CD4-positive, alpha-beta T cell treated with Interleukin-17A for 1 hour (primary cell): ENCODE results near the gene N4BP2L2.

Experiments
- DNase-seq: peaks from one replicate; pipeline ENCODE4 v3.0.0-alpha.2; 2020

The N4BP2L2 gene

DNA sequence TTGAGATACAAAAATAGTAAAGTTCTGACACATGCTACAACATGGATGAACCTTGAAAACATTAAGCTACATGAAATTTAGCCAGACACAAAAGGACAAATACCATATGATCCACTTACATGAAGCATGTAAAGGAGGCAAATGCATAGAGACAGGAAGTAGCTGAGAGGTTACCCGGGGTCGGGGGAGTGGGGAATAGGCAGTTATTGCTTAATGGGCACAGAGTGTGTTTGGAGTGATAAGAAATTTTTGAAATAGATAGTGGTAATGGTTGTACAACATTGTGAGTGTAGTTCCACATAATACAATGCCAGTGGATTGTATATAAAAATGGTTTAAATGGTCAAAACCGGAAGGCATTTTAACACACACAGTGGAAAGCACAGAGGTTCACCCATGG, 115.0 kb downstream of the N4BP2L2 start:
- DNase-seq: no peak

DNA sequence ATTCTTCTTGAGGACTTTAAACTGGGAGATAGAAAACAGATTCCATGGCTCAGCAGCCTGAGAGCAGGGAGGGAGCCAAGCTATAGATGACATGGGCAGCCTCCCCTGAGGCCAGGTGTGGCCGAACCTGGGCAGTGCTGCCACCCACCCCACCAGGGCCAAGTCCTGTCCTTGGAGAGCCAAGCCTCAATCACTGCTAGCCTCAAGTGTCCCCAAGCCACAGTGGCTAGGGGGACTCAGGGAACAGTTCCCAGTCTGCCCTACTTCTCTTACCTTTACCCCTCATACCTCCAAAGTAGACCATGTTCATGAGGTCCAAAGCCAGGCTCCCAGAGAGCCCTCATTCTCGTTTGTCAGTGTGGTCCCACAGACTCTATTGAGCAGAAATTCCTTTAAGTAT, 118.7 kb downstream of the N4BP2L2 start:
- no peak for DNase-seq

DNA sequence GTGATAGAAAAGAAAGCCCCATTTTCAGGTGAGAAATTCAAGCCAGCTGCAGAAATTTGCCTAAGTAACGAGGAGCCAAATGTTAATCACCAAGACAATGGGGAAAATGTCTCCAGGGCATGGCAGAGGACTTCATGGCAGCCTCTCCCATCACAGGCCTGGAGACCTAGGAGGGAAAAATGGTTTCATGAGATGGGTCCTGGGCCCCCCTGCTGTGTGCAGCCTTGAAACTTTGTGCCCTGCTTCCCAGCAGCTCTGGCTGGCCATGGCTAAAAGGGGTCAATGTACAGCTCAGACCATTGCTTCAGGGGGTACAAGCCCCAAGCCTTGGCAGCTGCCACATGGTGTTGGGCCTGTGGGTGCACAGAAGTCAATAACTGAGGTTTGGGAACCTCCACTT, 120.6 kb downstream of the N4BP2L2 start:
- DNase-seq: no peak

DNA sequence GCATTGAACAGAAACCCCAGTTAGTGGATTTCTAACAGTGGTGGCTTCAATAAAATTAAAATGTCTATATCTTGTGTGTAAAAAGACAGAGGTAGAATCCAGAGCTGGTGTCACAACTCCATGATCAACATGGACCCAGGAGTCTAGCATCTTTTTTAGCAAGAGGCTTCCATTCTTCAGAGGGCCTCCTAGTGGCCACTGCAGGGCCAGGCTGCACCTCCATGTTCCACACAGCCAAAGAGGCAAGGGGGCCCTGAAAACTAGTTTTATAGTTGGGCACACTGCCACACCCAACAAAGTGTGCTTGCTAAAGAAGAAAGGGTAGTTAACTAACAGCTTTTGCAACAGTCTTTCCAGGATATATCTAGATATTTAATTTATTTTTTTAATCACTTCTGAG, 123.6 kb downstream of the N4BP2L2 start:
- peak; percentile 35 for DNase-seq

DNA sequence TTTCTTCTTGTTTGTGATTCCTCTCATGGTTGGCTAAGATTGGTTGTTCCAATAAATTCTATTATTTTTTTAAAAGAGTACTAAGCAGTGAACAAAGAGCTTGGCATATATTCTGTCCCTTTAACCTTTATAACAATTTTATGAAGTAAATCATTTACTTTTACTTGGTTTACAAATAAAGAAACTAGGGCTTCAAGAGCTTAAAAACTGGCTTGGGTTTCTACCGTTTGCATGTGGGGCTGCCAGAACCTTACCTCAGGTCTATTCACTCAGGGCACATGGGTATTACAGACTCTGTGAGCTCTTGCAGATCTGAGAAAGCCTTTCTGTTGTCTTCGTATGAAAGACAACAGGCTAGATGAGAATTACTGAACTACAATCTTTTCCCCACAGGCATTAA, 124.0 kb downstream of the N4BP2L2 start:
- no peak for DNase-seq

DNA sequence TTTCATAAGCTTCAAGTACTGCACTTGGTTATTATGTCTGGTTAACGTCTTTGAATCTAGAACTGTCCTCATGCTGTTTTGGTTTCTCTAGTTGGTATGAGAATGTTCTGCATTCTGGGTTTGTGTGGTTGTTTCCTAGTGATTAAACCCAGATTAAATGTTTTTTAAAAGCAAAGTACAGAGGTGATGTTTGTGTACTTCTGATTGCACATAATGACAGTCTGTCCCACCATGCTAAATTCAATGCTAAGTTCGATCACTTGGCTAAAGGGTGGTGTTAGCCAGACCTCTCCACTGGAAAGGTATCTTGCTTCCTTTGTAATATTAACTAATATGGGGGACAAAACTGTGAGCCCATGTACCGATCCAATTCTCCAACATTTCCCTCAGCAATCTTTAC, 125.3 kb downstream of the N4BP2L2 start:
- DNase-seq: no peak

DNA sequence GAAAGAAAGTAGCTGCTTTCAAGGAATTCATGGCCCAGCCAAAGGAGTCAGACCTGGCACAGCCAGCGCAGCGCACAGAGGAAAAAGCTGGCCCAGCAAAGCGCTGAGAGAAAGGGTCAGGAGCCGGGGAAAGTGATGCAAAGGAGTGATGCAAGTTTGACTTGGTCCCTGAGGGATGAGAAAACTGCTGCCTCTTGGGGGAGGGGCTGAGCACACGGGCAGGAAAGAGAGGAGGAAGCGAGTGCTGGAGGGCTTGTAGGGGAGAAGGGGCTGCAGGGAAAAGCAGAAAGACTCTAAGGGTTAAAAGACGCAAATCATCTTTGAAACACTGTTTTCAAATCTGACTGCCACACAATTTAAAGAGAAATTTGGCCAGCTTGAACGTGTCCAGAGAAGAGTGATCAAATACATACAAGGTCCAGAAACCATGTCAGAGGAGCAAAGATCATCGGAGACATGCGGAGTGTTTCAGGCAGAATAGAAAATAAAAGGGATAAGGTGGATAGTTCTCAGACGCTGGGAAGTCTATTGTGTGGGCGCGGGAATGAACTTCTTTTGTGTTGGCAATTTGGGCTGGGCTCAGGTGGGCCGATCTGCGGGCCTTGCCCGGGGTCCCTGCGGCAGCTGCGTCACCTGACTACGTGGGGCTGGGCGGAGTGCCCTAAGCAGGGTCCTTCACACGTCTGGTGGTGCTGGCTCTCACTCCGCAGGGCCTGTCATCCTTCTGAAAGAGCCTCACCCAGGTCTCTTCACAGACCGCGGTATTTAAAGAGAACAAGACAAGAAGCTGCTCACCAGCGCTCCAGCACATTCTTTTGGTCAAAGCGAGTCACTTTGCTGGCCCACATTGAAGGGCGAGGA, 128.8 kb downstream of the N4BP2L2 start:
- DNase-seq: no peak

DNA sequence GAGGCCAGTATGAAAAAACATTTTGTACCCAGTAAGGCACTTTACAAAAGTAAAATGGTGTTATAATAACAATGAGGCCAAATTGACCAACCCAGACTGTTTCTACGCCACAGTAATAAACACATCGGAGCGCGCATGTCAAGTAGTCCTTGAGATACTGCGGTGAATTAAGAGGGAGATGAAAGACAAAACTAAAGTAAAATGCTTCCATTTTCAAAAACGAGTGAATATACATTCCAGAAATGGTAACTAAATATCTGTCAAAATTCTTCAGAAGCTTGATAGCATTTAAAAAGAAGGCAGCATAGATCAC, 129.6 kb downstream of the N4BP2L2 start:
- DNase-seq: no peak

DNA sequence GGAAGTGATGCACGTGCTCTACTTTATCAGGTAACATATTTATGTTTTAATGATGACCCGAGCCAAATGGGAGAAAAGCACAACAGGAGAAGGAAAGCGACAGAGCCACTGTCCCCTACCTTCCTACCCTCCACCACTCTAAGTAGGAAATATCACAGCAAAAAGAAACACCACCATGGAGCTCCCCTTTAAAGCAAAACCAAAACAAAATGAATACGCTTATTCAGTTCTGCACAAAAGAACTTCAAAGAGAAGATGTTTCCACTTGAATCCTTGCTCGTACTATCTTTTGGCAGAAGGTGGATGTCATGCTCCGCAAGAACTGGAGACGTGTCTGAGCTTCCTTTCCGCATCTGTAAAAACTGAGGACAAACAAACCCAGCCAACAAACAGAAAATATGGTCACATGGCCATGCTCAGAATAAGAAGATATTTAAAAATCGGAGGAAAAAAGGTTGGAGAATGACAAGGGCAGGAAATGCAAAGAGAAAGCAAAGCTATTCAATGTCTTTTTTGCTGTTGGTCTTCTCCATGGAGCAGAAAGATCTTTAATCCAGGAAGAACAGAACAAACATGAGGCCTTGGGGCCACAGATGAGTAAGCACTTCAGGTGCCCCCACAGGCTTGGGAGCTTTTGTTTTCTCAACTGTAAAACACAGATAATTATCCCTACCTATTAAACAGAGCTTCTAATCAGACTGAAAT, 130.1 kb downstream of the N4BP2L2 start:
- no peak for DNase-seq

DNA sequence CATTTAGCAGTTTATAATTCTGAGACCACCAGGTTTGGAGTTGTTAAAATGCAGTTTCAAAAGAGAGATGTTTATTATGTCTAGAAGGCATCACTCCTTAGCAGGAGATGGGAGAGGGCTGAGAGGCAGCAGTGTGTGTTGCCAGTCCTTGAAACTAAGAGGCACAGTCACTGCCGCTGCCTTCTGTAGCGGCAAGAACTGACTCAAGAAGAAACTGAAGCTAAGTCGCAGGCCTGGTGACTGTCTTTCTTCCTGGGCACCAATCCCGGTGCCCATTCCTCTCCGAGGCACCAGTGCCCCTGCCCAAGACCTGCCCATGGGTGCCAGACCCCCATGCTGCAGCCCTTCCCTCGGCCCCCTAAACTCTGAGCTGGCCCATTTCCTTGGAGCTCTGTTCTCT, 130.7 kb downstream of the N4BP2L2 start:
- no peak for DNase-seq

DNA sequence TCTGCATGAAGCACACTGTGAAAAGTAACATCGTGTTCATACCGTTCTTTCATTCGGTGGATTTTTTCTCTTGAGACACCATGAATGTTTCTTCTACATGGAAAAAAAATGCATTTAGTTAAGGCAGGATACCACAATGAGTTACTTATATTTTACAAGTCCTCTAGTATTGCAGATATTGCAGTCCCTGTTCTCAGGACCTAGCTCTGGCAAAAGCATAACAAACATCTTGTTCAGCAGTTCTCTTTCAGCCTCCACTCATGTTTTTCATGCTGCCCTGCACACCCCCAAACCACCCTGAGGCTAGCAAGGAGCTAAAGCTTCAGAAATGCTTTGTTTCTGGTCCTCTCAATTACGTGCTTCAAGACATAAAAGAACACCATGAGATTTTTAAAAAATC, 135.5 kb downstream of the N4BP2L2 start:
- no peak for DNase-seq

DNA sequence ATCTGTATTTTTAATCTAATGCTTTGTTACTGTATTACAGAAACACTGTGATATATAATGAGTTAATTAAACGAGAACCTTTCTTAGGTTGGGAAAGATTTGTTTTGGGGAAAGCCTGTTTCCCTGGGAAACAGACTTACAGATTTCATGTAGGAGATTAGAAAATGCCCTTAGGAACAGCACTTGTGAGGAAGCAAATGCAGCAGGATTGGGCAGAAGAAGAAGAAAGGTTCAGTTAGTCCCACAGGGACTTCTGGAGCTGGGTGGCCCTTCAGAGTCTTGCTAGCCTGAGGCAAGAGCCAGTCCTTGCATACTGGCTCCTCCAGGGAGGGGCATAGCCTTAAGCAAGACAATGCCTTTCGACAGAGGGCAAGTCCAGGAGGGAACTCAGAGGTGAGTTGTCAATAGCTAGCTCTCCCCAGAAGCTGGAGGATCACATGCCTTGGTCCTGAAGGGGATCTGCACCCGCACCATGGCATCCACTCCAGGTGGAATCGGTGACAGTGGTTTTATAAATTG, 147.4 kb downstream of the N4BP2L2 start:
- DNase-seq: no peak

DNA sequence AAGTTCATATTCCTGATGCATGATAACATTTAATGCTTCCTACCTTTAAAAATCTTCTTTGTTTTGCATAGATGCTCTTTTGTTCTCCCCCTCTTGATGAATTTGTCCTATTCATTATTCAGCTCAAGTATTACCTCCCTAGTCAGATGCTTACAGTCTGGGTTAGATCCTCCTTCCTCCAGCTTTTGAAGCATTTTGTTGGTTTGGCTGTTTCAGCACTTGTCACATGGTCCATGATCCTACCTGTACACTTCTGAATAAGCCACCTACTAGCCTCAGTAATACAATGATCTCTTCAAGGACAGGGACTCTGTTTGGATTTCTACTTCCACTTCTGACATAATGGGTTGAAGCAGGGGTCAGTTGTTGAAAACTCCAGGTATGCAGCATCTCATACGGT, 148.1 kb downstream of the N4BP2L2 start:
- DNase-seq: no peak

DNA sequence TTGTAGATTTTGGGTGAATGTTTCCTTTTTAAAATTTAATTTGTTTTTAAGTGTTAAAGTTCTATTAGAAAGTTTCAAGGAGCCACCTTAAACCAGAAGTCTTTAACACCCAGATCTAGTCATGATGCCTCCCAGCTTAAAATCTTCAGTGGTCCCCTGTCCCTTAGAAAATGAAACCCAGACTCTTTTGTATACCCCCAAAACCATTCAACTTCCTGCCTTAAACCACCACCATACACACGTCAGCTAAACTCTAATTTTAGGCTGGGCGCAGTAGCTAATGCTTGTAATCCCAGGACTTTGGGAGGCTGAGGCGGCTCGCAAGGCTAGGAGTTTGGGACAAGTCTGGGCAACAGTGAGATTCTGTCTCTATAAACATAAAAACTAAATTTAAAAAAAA, 148.5 kb downstream of the N4BP2L2 start:
- DNase-seq: peak; percentile 47

DNA sequence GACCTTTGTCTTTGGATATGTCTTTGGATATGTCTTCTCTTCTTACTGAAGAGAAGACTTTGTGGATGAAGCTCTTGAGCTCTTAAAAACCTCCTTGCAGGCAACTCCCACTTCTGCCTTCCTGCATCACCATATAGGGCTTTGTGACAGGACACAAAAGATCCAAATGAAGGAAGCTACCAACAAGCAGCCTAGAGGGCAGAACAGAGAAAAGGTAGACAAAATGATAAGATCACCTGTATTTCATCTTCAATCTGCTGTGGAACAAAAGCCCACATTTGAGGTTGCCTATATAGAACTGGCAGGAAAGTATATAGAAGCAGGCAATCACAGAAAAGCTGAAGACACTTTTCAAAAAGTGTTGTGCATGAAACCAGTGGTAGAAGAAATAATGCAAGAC, 153.2 kb downstream of the N4BP2L2 start:
- no peak for DNase-seq

DNA sequence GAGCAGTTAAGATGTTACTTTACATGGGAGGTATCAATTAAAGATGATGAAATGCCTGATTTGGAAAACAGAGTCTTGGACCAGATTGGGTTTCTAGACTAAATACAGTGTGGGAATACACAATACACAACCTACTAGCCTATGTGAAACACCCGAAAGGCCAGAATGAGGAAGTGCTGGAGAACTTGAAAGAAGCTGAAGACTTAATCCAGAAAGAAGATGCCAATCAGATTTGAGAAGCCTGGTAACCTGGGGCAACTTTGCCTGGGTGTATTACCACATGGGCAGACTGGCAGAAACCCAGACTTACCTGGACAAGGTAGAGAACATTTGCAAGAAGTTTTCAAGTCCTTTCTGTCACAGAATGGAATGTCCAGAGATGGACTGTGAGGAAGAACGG, 153.9 kb downstream of the N4BP2L2 start:
- DNase-seq: no peak

DNA sequence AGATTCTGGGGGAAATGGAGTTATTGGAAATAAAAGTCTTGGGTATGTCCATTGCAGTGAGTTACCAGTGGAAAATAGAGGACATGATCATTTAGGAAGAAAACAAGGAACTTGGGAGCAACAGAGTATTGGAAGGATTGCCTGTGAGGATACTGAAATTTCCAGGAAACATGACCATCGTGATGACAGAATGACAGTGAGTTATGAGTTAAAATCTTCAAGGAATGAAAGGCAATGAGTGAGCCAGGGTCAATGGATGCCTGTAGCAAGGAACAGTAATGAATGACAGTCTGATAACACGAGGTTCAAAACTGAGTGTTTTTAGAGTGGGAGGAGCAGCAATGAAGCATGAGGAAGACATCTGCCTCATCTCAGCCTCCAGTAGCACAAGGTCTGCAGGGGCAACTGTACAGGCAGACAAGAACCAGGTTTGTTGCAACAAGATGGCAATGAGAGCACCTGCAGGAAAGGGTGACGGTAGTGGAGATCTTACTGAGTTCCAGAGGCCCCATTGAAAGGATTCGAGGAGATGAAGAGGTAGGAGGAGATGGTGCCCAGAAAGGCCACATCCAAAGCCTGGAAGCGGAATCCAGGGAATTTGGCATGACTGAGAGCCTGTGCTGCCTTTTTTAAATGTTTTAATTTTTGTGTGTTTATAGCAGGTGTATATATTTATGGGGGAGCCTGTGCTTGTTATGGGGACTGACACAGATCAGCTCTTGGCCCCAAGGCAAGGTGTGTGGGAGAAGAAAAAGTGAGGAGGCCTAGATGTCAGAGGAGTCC, 154.6 kb downstream of the N4BP2L2 start:
- no peak for DNase-seq
